Astrocyte (in vitro differentiated cells and primary cell): ENCODE data around the gene HOXA11.

Experiments used
- EZH2 ChIP-seq: IDR thresholded peaks from 2 replicates; pipeline ENCODE4 v1.6.1; 2012; ENCODE audit warnings: mild to moderate bottlenecking, low read length, inconsistent platforms; ENCODE audit not compliant: insufficient read depth
- TF ChIP-seq, protein P1 (sequence below): IDR thresholded peaks from 2 replicates; pipeline ENCODE4 v1.5.1; 2011; ENCODE audit warnings: low read depth, mild to moderate bottlenecking, inconsistent platforms, low read length, moderate library complexity; ENCODE audit not compliant: insufficient read depth

DNA sequence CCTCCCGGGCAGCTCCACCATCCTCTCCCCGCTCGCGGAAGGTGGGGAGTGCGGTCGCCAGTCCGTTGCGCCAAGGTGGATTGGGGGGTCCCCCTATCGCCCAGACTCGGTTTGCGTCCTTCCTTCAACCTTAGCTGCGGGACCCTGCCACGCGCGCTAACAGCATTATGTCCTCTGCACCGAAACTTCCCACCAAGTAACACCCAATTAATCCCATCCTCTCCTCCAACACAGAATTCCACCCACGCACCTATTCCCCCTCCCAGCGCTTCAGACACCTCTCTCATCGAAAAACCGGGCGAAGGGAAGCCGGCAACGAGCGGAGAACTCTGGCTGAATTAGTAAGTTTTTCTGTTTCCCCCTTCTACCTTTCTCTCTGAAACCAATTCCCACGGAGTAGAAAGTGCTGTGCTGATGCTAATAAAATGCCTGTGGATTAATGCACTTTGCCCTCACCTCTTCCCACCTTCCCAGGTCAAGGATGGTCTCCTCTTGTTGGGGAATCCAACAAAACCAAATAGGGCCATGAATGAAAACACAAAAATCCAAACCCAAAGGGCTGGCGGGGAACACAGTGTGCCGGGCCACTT lies 33.6 kb downstream of the HOXA11 start:
- TF ChIP-seq, protein P1, sequence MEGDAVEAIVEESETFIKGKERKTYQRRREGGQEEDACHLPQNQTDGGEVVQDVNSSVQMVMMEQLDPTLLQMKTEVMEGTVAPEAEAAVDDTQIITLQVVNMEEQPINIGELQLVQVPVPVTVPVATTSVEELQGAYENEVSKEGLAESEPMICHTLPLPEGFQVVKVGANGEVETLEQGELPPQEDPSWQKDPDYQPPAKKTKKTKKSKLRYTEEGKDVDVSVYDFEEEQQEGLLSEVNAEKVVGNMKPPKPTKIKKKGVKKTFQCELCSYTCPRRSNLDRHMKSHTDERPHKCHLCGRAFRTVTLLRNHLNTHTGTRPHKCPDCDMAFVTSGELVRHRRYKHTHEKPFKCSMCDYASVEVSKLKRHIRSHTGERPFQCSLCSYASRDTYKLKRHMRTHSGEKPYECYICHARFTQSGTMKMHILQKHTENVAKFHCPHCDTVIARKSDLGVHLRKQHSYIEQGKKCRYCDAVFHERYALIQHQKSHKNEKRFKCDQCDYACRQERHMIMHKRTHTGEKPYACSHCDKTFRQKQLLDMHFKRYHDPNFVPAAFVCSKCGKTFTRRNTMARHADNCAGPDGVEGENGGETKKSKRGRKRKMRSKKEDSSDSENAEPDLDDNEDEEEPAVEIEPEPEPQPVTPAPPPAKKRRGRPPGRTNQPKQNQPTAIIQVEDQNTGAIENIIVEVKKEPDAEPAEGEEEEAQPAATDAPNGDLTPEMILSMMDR = no peak
- peak; percentile 45 for TF ChIP-seq EZH2
